ENCODE data around the gene PIP4K2A.
"Not testable (repeated sequence)": the region's sequence is repeated elsewhere in the genome, so short reads cannot be mapped to it uniquely, and the experiment has no call there.

Gene PIP4K2A

GRCh38 chr10:22515009-22515408, 199.4 kb downstream of the PIP4K2A start:
- no peak for DNase-seq (ENCODE audit: low read depth in 2 of 2)

GRCh38 chr10:22514414-22514758, 200.0 kb downstream of the PIP4K2A start:
- DNase-seq (ENCODE audit: low read depth in 2 of 2) = not testable (repeated sequence)

- DNase-seq (ENCODE audit: low read depth in 2 of 2) = not testable (repeated sequence)
Measured at GRCh38 chr10:22513483-22514413, 200.6 kb downstream of the PIP4K2A start.

GRCh38 chr10:22512015-22512414, 202.4 kb downstream of the PIP4K2A start:
- not testable (repeated sequence) for DNase-seq (ENCODE audit: low read depth in 2 of 2)

- DNase-seq (ENCODE audit: low read depth in 2 of 2) = not testable (repeated sequence)
Measured at GRCh38 chr10:22508214-22508613, 206.2 kb downstream of the PIP4K2A start.

- DNase-seq (ENCODE audit: low read depth in 2 of 2) = peak; percentile 25 to 33
Measured at GRCh38 chr10:22505911-22506685, 208.3 kb downstream of the PIP4K2A start.

- no peak for DNase-seq (ENCODE audit: low read depth in 2 of 2)
Measured at GRCh38 chr10:22504766-22505165, 209.6 kb downstream of the PIP4K2A start.

- no peak for DNase-seq (ENCODE audit: low read depth in 2 of 2)
Measured at GRCh38 chr10:22503315-22504088, 210.9 kb downstream of the PIP4K2A start.

- DNase-seq (ENCODE audit: low read depth in 2 of 2) = no peak
Measured at GRCh38 chr10:22501863-22502262, 212.5 kb downstream of the PIP4K2A start.

GRCh38 chr10:22501413-22501812, 213.0 kb downstream of the PIP4K2A start:
- no peak for DNase-seq (ENCODE audit: low read depth in 2 of 2)

GRCh38 chr10:22500656-22501340, 213.6 kb downstream of the PIP4K2A start:
- no peak for DNase-seq (ENCODE audit: low read depth in 2 of 2)

GRCh38 chr10:22499973-22500372, 214.4 kb downstream of the PIP4K2A start:
- not testable (repeated sequence) for DNase-seq (ENCODE audit: low read depth in 2 of 2)

- DNase-seq (ENCODE audit: low read depth in 2 of 2) = no peak
Measured at GRCh38 chr10:22495396-22495795, 219.0 kb downstream of the PIP4K2A start.

- no peak for DNase-seq (ENCODE audit: low read depth in 2 of 2)
Measured at GRCh38 chr10:22494007-22494406, 220.4 kb downstream of the PIP4K2A start.

- DNase-seq (ENCODE audit: low read depth in 2 of 2) = no peak
Measured at GRCh38 chr10:22491931-22492615, 222.3 kb downstream of the PIP4K2A start.

- no peak for DNase-seq (ENCODE audit: low read depth in 2 of 2)
Measured at GRCh38 chr10:22491480-22491879, 222.9 kb downstream of the PIP4K2A start.

GRCh38 chr10:22489975-22490374, 224.4 kb downstream of the PIP4K2A start:
- no peak for DNase-seq (ENCODE audit: low read depth in 2 of 2)

- DNase-seq (ENCODE audit: low read depth in 2 of 2) = no peak
Measured at GRCh38 chr10:22489467-22489866, 224.9 kb downstream of the PIP4K2A start.

GRCh38 chr10:22486431-22486830, 227.9 kb downstream of the PIP4K2A start:
- no peak for DNase-seq (ENCODE audit: low read depth in 2 of 2)

Data from stimulated activated CD8-positive, alpha-beta memory T cell treated with anti-CD3 and anti-CD28 coated beads, Interleukin-2, amount 100 ng/mL, for 48 hours (primary cell).